ENCODE data around the gene TWIST1.

Gene TWIST1

DNA sequence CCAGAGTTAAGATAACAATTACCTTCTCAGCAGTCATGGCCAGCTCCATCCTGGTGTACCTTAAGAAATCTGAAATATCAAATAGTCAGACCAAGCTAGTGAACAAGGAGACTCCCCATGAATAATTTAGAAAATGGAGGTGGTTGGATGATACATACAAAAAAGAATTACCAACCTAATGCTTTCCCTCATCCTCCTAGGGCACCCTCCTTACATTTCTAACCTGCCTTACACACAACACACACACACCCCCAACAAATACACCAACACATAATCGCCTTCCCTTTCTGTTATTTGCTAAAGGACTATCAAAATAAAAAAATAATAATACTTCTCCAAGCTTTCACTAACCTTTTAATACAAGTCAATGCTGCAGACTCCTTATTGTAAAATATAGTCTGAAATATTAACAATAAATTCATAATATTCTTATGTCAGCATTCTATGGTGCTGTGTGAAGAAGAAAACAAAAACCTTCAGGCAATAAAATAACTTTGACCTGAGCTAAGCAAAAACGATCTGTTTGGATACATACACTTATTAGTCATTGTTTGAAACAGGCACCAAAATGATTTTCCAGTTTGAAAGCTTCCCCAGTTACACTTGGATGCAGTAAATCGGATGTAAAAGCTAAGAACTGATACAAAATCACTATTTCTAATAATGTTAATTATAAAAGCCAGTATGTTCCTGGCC, 3.4 kb downstream of the TWIST1 start:
- in situ Hi-C loops (cut with MboI; ENCODE audit: low sequenced_read_pairs) = no loop called here

DNA sequence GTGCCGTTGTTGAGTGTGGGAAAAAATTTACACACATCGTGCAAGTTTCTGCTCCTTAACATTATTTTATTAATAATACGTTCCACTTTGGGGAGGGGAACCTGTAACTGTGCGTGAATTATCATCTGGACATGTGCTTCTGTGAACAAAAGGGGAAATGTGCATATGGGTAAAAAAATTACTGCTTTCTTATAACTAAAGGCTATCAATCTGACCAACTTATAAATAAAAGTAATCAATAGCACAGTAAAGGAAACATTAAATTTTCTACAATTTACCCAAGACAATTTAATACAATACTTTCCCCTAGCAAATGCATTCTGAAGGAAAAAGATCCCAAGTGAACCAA, 4.5 kb downstream of the TWIST1 start:
- in situ Hi-C loops (cut with MboI; ENCODE audit: low sequenced_read_pairs) = no loop called here

DNA sequence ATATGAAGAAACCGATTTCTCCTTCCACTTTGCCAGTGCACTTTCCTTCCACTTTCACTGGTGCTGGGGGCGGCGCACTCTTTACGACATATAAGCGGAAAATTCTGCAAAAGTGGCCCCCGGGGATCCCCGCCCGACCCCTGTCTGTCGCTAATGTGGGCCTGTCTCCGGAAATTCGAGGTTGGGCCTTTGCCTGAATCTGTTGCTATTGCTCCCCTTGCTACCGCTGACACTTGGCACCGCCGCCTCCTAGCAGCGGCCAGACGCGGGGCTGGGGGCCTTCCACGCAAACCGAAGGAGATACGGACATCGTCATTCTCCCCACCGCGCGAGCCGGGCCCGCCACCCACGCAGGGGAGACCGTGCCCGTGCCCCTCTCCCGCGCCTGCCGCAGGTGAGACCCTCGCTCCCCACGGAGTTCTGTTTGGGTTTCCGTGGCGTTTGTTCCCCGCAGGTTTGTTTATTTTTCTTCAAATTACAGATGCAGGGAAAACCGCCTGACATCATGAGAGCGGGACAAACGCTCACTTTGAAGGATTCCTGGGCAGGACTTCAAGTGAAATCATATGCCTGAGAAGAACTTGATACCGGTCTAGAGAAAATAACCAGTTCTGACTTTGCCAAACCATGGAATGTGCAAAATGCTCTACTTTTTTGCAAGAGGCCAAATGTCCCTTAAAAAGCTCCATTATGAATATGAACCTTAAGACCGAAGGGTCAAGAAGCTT, 5.0 kb downstream of the TWIST1 start:
- in situ Hi-C loops (cut with MboI; ENCODE audit: low sequenced_read_pairs) = no loop called here

DNA sequence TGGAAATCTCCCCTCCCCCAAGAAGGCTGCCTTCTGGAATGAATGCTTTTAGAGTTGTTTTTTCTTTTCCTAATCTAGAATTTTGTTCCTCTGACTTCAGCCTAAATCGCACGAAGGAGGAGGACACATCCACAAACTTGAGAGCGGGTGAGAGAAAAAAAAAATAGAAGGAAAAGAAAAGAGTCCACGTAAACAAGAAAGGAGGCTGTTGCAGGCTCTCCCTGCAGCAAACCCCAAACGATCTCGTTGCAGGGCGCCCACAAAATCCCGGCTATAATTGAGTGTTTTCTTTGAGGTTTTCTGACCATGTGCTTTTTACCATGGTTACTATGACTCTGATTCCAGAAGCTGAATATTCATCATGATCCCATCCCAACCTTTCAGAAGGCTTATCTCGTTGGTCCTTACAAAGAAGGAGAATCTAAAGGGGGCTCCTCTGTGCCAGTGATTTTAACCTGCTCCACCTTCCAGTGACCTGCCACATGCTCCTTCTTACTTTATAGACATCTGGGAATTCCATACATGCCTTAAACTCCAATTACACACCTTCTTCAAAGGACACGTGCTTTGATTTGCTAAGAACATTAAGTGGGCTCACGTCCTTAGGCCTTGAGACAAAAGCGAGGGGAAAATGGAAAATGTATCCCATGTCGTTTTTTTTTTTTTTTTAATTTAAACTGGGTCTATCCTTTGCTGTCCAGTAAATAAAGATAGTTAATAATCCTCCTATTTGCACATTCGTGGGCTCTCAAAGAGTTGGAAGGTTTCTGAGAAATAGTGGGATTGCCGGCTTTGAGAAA, 5.8 kb downstream of the TWIST1 start:
- in situ Hi-C loops (cut with MboI; ENCODE audit: low sequenced_read_pairs) = no loop called here

DNA sequence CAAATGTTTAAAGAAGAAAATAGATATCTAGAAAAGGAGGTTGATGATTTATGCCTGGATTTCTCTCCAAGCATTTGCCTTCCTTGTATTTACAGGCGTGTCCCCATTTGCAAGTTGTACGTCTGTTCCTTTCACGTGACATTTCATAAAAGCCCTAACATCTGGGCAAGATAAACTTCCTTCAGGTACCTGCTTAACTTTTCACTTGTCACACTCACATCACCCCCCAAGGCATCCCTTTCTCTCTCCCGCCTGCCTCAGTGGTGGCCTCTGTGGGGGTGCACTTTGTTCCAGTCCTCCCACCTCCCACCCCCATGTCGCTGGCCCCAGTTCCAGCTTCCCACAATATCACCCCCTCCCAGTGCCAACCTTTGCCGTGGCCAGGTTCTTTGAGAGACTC, 6.7 kb downstream of the TWIST1 start:
- in situ Hi-C loops (cut with MboI; ENCODE audit: low sequenced_read_pairs) = no loop called here

DNA sequence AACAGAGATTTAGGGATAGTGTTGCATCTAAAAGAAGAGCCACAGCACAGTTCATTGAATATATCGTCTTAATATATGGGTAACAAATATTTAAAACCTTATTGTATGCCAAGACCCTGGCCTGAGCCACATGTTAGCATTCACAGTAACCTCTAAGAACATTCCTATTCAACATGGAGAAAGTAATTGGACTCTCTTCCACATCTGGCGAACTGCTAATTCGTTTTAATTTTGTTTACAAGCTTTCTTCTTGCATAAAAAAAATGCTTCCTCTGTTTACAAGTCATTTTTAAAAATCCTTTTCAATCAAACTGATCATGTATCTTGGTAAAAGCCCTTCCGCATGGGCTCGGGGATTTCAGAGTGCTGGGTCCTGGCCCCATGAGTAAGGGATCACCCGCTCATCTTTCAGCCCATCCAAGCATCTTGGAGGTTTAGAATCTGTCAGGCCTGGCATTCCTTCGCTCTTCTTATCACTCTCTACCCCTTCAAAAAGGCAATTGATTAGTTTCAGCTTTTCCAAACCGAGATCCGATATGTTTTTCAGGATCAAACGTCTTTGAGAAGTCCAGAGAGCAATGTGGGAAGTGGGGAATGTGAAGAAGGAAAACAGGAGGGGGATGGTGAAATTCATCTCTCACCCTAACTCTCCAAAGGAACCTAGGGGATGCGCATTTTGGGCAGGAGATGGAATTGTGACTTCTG, 7.3 kb downstream of the TWIST1 start:
- in situ Hi-C loops (cut with MboI; ENCODE audit: low sequenced_read_pairs) = no loop called here

DNA sequence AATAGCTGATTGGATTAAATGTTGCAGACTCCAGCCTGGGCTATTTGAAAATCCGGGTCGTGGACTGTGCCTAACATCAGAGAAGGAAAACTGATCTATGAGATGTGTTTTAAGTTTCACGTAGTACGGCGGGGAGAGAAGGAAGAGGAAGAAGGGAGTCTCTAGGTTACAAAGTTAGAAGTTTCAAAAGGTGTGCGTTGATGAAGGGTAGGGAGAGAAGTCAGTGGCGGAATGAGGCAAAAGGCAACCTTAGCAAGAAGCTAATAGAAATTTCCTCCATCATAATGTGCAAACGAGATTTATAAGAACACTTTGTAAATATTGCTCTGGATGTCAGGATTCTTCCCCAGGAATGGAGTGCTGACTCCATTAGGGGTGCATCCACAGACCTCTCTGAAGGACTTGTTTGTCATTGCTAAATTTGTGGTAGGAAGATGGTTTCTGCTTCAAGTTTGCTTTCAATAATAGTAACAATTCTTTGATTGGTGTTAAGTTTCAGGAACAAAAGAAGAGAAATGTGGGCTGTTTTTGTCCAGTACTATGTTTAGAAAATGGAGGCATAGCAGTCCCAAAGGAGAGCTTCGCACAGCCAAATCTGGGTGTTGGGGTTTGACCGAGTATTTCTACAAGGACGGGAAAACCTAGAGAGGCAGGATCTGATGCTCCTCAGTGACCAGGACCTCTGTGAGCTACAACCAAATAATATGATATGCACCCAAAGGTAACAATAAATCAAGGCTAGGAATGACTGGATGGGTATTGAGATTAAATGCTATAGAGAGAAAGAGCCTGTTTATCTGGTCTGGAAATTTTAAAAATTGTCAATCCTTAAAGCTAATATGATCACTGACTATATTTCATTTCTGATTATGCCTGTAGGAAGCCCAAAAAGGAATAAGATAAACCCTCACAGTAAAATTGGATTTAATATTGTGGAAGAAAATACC, 8.2 kb downstream of the TWIST1 start:
- in situ Hi-C loops (cut with MboI; ENCODE audit: low sequenced_read_pairs) = no loop called here

DNA sequence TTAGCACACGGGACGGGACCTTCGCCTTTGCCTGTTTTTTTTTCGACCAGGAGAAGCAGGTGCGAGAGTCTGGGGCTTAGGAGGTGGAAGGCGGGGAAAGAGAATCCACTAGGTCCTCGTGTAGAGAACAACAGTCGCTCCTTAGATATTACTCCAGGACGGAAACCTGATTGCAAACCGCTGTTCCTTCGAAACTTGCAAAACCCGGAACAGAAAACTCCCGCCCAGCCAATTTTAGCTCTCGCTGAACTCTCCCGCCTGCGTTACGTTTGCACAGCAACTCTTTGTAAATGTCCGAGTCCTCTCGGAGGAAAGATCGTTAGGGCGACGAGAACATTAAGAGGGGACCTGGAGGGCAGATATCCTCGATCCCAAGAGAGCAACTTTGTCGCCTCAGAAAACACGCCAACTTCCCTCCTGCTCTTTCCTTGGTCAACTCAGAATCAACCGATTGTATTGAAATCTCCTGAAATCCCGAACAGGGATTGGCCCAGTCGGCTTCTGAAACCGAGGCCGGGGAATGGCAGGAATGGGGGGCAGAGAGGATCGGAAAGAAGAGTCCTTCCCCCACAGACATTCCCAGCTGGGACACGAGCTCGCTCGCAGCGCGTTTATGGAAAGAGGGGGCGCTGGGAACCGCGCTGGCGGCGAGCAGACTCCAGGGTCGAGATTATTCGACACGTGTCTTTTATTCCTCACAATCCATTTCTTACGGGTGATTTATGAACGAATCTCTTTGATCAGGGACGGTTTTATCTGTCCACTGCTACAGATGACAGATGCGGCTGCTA, 9.9 kb downstream of the TWIST1 start:
- in situ Hi-C loops (cut with MboI; ENCODE audit: low sequenced_read_pairs) = no loop called here

DNA sequence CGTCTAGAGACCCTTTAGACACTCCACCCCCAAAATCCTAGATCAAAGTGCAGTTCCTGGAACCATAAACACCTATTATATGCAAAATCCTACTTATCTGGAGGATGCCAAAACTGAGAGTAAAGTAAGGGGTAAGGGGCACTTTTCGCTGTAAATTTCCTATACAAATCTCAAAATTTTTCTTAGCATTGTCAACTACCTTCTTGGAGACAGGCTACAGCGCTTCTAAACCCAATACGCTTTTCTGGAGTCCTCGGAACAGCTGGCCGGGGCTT, 10.4 kb downstream of the TWIST1 start:
- in situ Hi-C loops (cut with MboI; ENCODE audit: low sequenced_read_pairs) = no loop called here

DNA sequence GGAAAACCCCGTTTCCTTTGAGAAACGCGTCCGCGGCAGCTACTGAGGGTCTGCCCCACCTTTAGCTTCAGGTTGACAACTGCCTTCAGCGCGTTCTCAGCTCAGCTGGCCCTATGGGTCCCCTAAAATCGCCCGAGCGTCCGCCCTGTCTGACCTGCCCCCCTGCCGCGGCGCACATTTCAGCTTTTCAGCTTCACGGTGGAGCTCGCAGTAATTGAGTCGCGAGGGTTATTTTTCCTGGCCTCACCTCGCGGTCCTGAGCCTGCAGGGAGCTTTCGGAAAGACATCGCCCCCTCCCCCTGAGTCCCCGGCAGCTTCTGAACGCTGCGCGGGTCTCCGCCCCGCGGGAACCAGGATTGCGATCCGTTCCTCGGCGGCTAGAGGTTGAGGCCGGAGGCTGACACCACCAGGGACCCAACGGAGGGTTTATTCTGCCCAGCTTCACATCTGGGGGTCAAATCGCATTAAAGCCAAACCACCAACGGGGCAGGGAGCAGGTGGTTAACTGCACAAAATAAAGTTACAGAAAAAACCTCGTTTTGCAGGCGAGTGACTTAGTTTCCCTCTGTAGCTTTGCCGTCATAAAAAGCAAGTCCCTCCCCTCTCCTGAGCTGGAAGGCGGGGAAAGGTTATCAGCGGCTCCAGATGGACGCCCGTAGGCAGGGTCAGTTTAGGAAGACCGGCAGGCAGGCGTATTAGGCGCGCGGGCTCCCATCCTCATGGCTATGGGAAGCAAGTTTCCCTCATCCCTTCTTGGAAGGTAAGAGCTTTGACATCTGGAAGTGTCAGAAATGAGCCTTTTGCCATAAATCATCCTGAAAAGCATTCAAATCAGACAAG, 11.0 kb downstream of the TWIST1 start:
- in situ Hi-C loops (cut with MboI; ENCODE audit: low sequenced_read_pairs) = no loop called here

DNA sequence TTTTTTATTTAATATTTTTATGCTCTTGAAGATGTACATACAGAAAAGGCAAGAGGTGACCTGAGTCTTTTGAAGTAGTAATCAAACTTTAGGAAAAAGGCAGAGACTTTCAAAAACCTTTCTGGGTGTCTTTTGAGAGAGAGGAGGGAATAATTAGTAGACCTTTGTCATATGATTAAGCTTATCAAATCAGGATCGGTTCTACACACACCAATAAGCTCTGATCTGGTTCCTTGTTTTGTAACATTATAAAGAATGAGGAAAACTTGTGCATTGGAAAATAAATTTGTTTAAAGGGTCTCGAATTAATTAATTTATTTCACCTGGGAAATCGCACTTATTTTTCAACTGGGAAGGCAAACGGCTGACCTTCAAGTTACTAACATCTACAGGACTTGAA, 11.9 kb downstream of the TWIST1 start:
- in situ Hi-C loops (cut with MboI; ENCODE audit: low sequenced_read_pairs) = no loop called here

DNA sequence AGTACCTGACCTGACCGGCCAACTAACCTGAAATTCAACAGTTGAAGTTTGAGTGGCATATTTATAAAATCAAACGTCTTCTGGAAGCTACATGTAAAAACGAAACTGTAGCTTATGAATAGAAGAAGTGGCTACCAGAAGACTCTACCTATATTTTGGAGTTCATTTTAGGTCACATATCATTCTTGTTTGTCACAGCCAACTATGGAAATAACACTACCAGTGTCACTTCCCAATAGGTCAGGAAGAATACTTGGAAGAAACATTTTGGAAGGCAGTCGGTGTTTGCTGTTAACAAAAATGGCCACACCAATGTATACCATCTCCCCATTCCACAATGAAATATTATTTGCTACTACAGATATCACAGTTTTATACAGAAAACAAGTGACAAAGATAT, 12.6 kb downstream of the TWIST1 start:
- in situ Hi-C loops (cut with MboI; ENCODE audit: low sequenced_read_pairs) = no loop called here

DNA sequence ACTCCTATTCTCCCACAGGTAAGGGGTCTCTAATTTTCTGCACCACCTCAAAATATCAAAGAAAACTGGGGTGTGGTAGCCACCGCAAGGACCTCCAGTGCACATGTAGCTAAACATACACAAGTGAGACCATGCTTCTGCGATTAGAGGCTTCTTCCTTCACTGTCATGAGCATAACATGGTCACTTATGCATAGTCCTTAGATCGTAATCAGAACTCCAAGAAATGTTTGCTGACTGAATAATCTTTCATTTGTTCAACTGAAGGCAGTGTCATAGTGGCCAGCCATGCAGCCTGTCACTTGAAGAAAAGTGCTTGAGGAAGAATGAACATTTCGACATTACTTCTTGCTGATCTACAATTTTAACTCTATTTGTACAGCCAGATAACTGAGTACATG, 14.6 kb downstream of the TWIST1 start:
- in situ Hi-C loops (cut with MboI; ENCODE audit: low sequenced_read_pairs) = no loop called here

DNA sequence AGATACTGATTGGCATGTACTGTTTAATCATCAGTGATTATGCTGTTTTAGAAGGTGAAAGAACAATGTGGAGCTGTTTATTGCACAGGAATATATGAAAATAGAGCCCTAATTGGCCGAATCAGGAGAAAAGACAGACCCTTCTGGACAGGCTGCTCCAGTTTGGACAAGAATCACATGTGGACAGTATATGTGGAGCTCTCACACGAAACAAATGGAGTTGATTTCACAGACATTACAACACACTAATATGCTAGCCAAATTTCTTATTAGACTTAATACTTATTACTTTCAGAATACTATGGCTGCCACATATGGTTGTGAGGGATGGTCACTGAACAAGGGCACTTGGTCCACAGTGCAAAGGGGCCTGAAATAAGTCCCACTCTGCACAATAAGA, 15.5 kb downstream of the TWIST1 start:
- in situ Hi-C loops (cut with MboI; ENCODE audit: low sequenced_read_pairs) = no loop called here

DNA sequence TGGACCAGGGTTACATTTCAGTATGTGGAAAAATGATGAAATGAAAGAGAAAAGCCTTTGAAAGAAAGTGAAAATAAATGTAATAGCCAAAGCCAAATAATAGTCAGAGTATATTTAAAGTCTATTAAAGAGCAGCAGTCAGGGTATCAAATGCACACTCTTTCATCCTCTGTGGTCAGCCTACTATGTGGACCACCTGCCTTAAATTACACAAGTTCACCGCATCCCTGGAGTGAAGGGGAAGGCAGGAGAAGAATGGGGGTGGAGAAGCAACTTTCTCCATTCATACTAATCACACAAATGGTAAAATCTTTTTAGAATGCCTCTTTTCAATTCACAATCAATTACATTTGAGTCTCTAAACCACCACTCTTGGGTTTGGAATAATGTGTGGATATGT, 16.0 kb downstream of the TWIST1 start:
- in situ Hi-C loops (cut with MboI; ENCODE audit: low sequenced_read_pairs) = no loop called here

DNA sequence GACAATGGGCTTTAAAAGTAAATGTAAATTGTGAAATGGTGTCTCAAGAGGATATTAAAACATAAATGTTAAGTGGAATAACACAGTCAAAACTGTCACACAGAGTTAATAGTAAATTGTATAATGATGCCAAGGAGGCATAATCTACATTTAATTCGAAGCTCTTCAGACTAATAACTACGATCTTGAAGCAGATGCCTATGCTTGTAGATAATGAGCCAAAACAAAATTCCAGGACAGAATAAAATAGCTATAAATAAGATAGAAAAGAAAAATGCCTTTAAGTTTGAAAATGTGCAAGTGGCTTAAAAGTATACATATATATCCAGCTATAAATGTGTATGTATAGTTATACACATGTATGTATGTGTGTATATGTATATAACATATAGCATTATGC, 17.5 kb downstream of the TWIST1 start:
- in situ Hi-C loops (cut with MboI; ENCODE audit: low sequenced_read_pairs) = no loop called here

DNA sequence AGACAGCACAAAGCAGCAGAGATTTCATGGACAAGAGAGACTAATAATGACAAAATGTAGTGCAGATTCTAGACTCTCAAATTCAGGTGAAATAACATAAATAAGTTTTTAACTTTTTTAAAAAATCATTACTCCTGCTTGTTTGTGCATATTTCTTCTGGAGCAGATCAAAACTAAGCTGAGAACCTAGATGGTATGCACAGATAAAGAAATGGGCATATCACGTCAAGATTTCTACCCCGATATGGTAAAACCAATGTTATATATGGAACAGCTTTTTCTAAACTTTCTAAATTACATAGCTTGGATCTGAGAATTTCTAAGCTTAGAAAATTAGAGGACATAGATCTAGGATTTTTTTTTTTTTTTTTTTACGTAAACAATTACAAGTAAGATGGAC, 18.2 kb downstream of the TWIST1 start:
- in situ Hi-C loops (cut with MboI; ENCODE audit: low sequenced_read_pairs) = no loop called here

DNA sequence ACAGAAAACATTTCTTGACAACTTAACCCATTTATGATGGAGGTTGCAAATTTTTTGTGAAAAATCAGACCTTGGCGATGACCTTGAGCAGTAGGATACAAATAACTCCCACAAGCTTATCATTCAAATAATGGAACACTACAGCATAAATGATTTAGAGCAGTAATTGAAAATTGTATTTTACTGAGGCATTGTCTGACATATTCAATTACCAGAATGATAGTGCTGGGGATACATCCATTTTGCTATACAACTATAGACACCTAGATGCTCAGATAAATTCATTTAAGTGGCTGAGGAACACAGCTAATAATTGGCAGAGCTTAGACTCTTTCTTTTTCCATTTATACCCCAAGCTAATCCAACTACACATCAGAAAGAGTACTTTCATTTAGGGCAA, 18.9 kb downstream of the TWIST1 start:
- in situ Hi-C loops (cut with MboI; ENCODE audit: low sequenced_read_pairs) = no loop called here
